ENCODE measurements around the gene CCDC83. TPM values are rescaled to one million over a fixed set of nuclear protein-coding genes. Genes with fewer than 3 reads are reported as not detected.

Gene CCDC83
- total RNA-seq (2014; rRNA removed; shearing (Covaris generic)), result not detected in 2 replicates
- not detected in 2 replicates for polyA plus RNA-seq (2016; fragmentation: Nextera tagmentation; extraction: Ambion mirVana)

GRCh38 chr11:85855341-85855656 is at the start of gene CCDC83:
TSS of gene CCDC83 (plus strand) at chr11:85855383. CDS start at chr11:85865124, 9,741 bp downstream.
- no peaks in the 10 kb centered on the region for H3K79me2 ChIP-seq (ENCODE audit: insufficient read depth)
- peaks cover 7% of the 10 kb centered on the region for H3F3A ChIP-seq (ENCODE audit: insufficient read depth)
- peaks cover 12% of the 10 kb centered on the region for H3K4me1 ChIP-seq (ENCODE audit: insufficient read depth)
- no peaks in the 10 kb centered on the region for H3K9me3 ChIP-seq (ENCODE audit: low read depth)
- H3K27ac ChIP-seq, result peak within 1 kb of the TSS; percentile 68
- WGBS, 2 experiments (ENCODE audit: low coverage in 1 of 2, low lambda C conversion rate in 2 of 2, missing lambda C conversion rate in 2 of 2), result 22 to 26% methylated on average over 13 of the region's 13 CpGs
- no peak for DNase-seq
- H3K4me3 ChIP-seq, result peak within 1 kb of the TSS; percentile 77
- H3K9ac ChIP-seq, result peak within 1 kb of the TSS; percentile 86
- peak within 1 kb of the TSS; percentile 97 for H2AFZ ChIP-seq
- peak within 1 kb of the TSS; percentile 93 for H3K4me2 ChIP-seq (ENCODE audit: unreplicated experiment)
- no peaks in the 10 kb centered on the region for H4K20me1 ChIP-seq (ENCODE audit: insufficient read depth)
- H3K36me3 ChIP-seq (ENCODE audit: low read depth), result no peaks in the 10 kb centered on the region
- no peaks in the 10 kb centered on the region for H3K9me2 ChIP-seq (ENCODE audit: insufficient read depth)
- H3K27me3 ChIP-seq (replicated peaks; ENCODE audit: insufficient read depth), result no peaks in the 10 kb centered on the region
- no peak for TF ChIP-seq EZH2phosphoT487 (IDR thresholded peaks at IDR 0.05; ENCODE audit: insufficient read depth, low read depth)
- in situ Hi-C loops (cut with MboI), result loop anchor here (25.0 kb wide), 1 partner anchor 357 kb away; no protein-coding TSS in a partner anchor

DNA sequence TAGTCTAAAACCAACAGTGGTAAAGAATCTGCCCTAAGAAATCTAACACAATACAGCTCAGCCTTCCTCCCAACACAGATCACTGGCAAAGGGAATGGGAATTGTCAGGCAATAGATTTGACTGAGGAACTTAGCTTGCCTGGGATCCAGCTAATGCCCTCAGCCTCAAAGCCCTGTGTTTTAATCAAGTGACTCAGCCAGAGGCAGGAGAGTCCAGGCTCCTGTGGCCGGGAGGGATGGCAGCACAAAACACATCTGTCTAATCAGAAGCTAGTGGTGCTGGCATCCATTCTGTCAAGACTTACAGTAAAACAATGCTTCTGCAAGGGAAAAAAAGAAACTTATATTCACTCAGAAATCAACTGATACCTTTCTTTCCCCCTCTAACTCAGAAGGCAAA is 49.8 kb upstream of the CCDC83 start:
- H3K27me3 ChIP-seq (replicated peaks; ENCODE audit: insufficient read depth), result no peaks in the 10 kb centered on the region
- DNase-seq, result peak; percentile 31
- no peak overlapping the region for H2AFZ ChIP-seq
- no peaks in the 10 kb centered on the region for H3K79me2 ChIP-seq (ENCODE audit: insufficient read depth)
- no peaks in the 10 kb centered on the region for H3K9me3 ChIP-seq (ENCODE audit: low read depth)
- 82 to 93% methylated on average over 1 of the region's 1 CpG for WGBS, 2 experiments (ENCODE audit: low coverage in 1 of 2, low lambda C conversion rate in 2 of 2, missing lambda C conversion rate in 2 of 2)
- no peaks in the 10 kb centered on the region for H3K36me3 ChIP-seq (ENCODE audit: low read depth)
- no peak for TF ChIP-seq EZH2phosphoT487 (IDR thresholded peaks at IDR 0.05; ENCODE audit: insufficient read depth, low read depth)
- TF ChIP-seq EZH2 (IDR thresholded peaks at IDR 0.05; ENCODE audit: insufficient read depth, poor library complexity, severe bottlenecking), result no peak
- H3F3A ChIP-seq (ENCODE audit: insufficient read depth), result no peaks in the 10 kb centered on the region
- no peak overlapping the region for H3K4me2 ChIP-seq (ENCODE audit: unreplicated experiment)
- no peak overlapping the region for H3K27ac ChIP-seq
- H3K9me2 ChIP-seq (ENCODE audit: insufficient read depth), result no peaks in the 10 kb centered on the region
- in situ Hi-C loops (cut with MboI), result loop anchor here (10.0 kb wide), 1 partner anchor 61 kb away; no protein-coding TSS in a partner anchor
- H3K9ac ChIP-seq, result no peak overlapping the region
- H4K20me1 ChIP-seq (ENCODE audit: insufficient read depth), result no peaks in the 10 kb centered on the region
- no peaks in the 10 kb centered on the region for H3K4me1 ChIP-seq (ENCODE audit: insufficient read depth)
- H3K4me3 ChIP-seq, result no peak overlapping the region

GRCh38 chr11:85806016-85806415 is 49.2 kb upstream of the CCDC83 start:
- in situ Hi-C loops (cut with MboI), result loop anchor here (10.0 kb wide), 1 partner anchor 61 kb away; no protein-coding TSS in a partner anchor
- Histone ChIP-seq H3K79me2 (ENCODE audit: insufficient read depth) (no peaks in the 10 kb centered on the region), H3K36me3 (ENCODE audit: low read depth) (no peaks in the 10 kb centered on the region), H3K4me1 (ENCODE audit: insufficient read depth) (no peaks in the 10 kb centered on the region), H2AFZ (no peak overlapping the region), H3K27ac (no peak overlapping the region), H3K9me3 (ENCODE audit: low read depth) (no peaks in the 10 kb centered on the region), H3K9ac (no peak overlapping the region), H3K4me2 (ENCODE audit: unreplicated experiment) (no peak overlapping the region), H3K9me2 (ENCODE audit: insufficient read depth) (no peaks in the 10 kb centered on the region), H3F3A (ENCODE audit: insufficient read depth) (no peaks in the 10 kb centered on the region), H3K27me3 (replicated peaks; ENCODE audit: insufficient read depth) (no peaks in the 10 kb centered on the region), H3K4me3 (no peak overlapping the region), H4K20me1 (ENCODE audit: insufficient read depth) (no peaks in the 10 kb centered on the region)
- no peak for DNase-seq
- TF ChIP-seq EZH2 (IDR thresholded peaks at IDR 0.05; ENCODE audit: insufficient read depth, poor library complexity, severe bottlenecking) (no peak), EZH2phosphoT487 (IDR thresholded peaks at IDR 0.05; ENCODE audit: insufficient read depth, low read depth) (no peak)

DNA sequence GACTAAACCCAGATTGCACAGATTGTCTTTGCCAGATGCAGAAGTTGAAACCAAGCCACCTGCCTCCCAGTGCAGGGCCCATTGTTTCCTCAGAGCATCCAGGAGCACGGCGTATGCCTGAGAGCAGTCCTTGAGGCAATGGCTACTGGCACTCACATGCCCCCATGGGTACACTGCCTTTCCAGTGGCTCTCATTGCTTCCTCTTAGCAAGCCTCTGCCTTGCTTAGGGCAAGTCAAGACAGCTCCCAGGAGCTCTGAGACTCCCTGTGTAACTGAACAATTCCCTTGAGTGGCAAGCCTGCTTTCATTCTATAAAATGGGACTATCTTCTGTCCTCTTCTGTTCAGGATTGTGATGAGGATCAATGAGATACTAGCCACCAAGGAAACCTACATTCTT is 48.3 kb upstream of the CCDC83 start:
- Histone ChIP-seq H2AFZ (no peak overlapping the region), H3K9ac (no peak overlapping the region), H3K79me2 (ENCODE audit: insufficient read depth) (no peaks in the 10 kb centered on the region), H3K4me2 (ENCODE audit: unreplicated experiment) (no peak overlapping the region), H3K27me3 (replicated peaks; ENCODE audit: insufficient read depth) (no peaks in the 10 kb centered on the region), H3K9me2 (ENCODE audit: insufficient read depth) (no peaks in the 10 kb centered on the region), H3K36me3 (ENCODE audit: low read depth) (no peaks in the 10 kb centered on the region), H3K9me3 (ENCODE audit: low read depth) (no peaks in the 10 kb centered on the region), H4K20me1 (ENCODE audit: insufficient read depth) (no peaks in the 10 kb centered on the region), H3K4me1 (ENCODE audit: insufficient read depth) (no peaks in the 10 kb centered on the region), H3K27ac (no peak overlapping the region), H3K4me3 (no peak overlapping the region), H3F3A (ENCODE audit: insufficient read depth) (no peaks in the 10 kb centered on the region)
- 48 to 68% methylated on average over 2 of the region's 2 CpGs for WGBS, 2 experiments (ENCODE audit: low coverage in 1 of 2, low lambda C conversion rate in 2 of 2, missing lambda C conversion rate in 2 of 2)
- no peak for DNase-seq
- no peak for TF ChIP-seq EZH2 (IDR thresholded peaks at IDR 0.05; ENCODE audit: insufficient read depth, poor library complexity, severe bottlenecking)
- TF ChIP-seq EZH2phosphoT487 (IDR thresholded peaks at IDR 0.05; ENCODE audit: insufficient read depth, low read depth), result no peak
- in situ Hi-C loops (cut with MboI), result loop anchor here (10.0 kb wide), 1 partner anchor 62 kb away; no protein-coding TSS in a partner anchor

GRCh38 chr11:85809191-85809590 is 46.0 kb upstream of the CCDC83 start:
- Histone ChIP-seq H4K20me1 (ENCODE audit: insufficient read depth) (no peaks in the 10 kb centered on the region), H3K9me3 (ENCODE audit: low read depth) (no peaks in the 10 kb centered on the region), H3F3A (ENCODE audit: insufficient read depth) (peaks cover 2% of the 10 kb centered on the region; the same call in 1 of the 2 replicates), H3K79me2 (ENCODE audit: insufficient read depth) (no peaks in the 10 kb centered on the region), H3K27ac (no peak overlapping the region), H3K9me2 (ENCODE audit: insufficient read depth) (no peaks in the 10 kb centered on the region), H2AFZ (no peak overlapping the region), H3K4me1 (ENCODE audit: insufficient read depth) (no peaks in the 10 kb centered on the region), H3K9ac (no peak overlapping the region), H3K4me3 (no peak overlapping the region), H3K27me3 (replicated peaks; ENCODE audit: insufficient read depth) (no peaks in the 10 kb centered on the region), H3K36me3 (ENCODE audit: low read depth) (no peaks in the 10 kb centered on the region), H3K4me2 (ENCODE audit: unreplicated experiment) (no peak overlapping the region)
- in situ Hi-C loops (cut with MboI), result loop anchor here (10.0 kb wide), 1 partner anchor 64 kb away; no protein-coding TSS in a partner anchor
- WGBS, 2 experiments (ENCODE audit: low coverage in 1 of 2, low lambda C conversion rate in 2 of 2, missing lambda C conversion rate in 2 of 2), result 75 to 77% methylated on average over 4 of the region's 4 CpGs
- DNase-seq, result no peak
- TF ChIP-seq EZH2phosphoT487 (IDR thresholded peaks at IDR 0.05; ENCODE audit: insufficient read depth, low read depth), result no peak
- TF ChIP-seq EZH2 (IDR thresholded peaks at IDR 0.05; ENCODE audit: insufficient read depth, poor library complexity, severe bottlenecking), result no peak

All from GM23248 (cell line).